BE2C (cell line): ENCODE measurements around the gene FAM168A.

Experiments
- DNase-seq: peaks from one replicate; pipeline ENCODE4 v3.0.0-alpha.2; 2020
- H3K27me3 ChIP-seq: fragments of 250-450 bp; sonication (Bioruptor Pico); 2 replicates; pipeline ENCODE4 v1.5.1; 2020; ENCODE audit warnings: mild to moderate bottlenecking
- H3K36me3 ChIP-seq: fragments of 250-450 bp; sonication (Bioruptor Pico); 2 replicates; pipeline ENCODE4 v1.5.1; 2020; ENCODE audit warnings: mild to moderate bottlenecking
- H3K4me1 ChIP-seq: fragments of 250-450 bp; sonication (Bioruptor Pico); 2 replicates; pipeline ENCODE4 v1.5.1; 2020
- H3K4me3 ChIP-seq: 2 replicates; pipeline ENCODE4 v1.5.1; 2011; ENCODE audit warnings: low read depth, low read length
- H3K9me3 ChIP-seq: fragments of 250-450 bp; sonication (Bioruptor Pico); 2 replicates; pipeline ENCODE4 v1.5.1; 2020
- TF ChIP-seq, protein P1 (sequence below): IDR thresholded peaks from 2 replicates; pipeline ENCODE4 v1.5.1; 2012; ENCODE audit warnings: mild to moderate bottlenecking, low read depth, low read length

The FAM168A gene

DNA sequence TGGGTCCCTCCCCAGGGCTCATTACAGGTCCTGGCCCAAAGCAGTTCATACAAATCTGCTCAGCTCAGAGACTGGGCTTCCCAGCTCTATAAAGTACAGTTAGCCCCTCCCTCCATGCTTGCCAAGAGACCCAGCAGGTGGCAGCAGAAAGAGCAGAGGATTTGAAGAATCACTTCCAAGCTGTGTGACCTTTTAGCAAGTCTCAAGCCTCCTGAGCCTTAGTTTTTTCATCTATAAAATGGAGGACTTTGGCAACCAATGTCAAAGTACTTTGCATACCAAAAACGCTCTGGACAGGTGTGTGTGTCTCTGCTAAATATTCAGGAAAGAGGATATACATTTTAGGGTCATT is 195.1 kb downstream of the FAM168A start:
- Histone ChIP-seq H3K4me1 (no peaks in the 10 kb centered on the region), H3K9me3 (no peaks in the 10 kb centered on the region), H3K4me3 (no peak overlapping the region), H3K27me3 (no peaks in the 10 kb centered on the region), H3K36me3 (peaks cover 3% of the 10 kb centered on the region; the same call in 1 of the 2 replicates)
- TF ChIP-seq, protein P1, sequence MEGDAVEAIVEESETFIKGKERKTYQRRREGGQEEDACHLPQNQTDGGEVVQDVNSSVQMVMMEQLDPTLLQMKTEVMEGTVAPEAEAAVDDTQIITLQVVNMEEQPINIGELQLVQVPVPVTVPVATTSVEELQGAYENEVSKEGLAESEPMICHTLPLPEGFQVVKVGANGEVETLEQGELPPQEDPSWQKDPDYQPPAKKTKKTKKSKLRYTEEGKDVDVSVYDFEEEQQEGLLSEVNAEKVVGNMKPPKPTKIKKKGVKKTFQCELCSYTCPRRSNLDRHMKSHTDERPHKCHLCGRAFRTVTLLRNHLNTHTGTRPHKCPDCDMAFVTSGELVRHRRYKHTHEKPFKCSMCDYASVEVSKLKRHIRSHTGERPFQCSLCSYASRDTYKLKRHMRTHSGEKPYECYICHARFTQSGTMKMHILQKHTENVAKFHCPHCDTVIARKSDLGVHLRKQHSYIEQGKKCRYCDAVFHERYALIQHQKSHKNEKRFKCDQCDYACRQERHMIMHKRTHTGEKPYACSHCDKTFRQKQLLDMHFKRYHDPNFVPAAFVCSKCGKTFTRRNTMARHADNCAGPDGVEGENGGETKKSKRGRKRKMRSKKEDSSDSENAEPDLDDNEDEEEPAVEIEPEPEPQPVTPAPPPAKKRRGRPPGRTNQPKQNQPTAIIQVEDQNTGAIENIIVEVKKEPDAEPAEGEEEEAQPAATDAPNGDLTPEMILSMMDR: peak; percentile 47
- DNase-seq: no peak

DNA sequence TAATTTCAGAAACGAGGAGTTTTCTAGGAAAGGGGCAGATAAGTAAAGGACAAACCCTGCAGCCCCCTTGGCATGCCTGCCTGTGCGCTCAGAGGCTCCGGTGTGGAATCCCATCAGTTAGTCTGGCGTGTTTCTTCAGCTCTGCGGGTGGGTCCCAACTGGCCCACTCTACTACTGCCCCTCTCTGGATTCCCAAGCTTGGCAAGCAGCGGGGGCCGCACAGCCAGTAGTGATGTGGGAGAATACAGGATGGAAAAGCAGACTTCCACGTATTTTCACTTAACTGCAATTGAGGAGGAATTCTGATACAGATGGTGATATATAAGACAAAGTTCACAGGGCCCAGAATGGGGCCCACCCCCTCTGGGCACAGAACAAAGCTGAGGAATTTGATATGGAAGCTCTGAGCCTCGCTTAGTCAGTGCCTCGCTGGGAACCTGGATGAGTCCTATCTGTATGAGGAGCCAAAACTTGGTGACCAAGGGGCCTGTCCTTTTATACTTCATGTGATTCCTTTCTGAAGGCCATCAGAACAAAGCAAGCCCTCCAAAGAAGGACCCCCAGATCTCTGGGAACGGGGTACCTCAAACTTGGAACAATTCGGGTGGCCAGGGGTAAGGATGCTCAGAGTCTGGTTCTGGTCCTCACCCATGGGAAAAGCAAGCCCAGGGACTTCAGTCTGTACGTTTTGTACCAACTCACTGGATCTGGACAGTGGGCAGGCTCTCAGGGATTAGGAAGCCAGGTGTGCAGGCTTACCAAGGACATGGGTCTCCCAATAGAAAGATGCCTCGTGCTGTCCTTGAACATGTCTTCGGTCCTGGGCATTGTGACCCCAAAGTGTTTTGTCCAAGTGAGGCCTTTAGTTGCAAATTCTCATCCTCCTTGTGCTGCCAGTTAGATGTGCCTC is 195.7 kb downstream of the FAM168A start:
- Histone ChIP-seq H3K36me3 (no peaks in the 10 kb centered on the region; the same call in 1 of the 2 replicates), H3K27me3 (no peaks in the 10 kb centered on the region)
- TF ChIP-seq, protein P1: no peak

DNA sequence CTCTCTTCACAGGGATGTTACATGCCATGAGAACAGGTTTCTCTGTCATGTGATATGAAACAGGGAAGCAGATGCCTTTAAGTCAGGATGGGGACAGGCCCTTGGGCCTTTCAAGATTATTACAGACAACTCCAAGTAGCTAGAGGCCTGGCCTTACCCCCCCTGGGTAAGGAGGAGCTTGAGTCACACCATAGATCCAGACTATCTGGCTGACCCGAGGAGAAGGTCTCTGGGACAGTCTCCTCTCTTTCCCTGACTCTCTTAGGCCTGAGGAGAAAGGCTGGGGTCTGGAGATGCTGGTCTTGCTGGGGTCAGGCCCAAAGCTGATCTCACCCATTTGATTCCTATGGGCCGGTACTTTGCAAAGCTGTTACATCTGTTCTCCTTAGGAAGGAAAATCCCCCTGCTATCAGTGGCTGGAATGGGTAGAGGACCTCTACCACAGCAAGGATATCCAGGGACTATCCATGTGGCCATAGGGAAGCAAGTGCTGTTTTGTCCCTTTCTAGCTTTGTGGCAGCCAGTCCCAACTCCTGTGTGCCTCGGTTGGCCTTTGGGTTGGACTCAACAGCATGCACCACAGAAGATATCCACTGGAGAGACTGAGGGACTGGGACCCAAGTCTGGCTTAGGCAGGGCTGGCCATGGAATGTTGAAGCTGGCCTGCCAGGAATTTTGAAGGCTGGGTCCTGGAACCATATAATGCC is 196.5 kb downstream of the FAM168A start:
- Histone ChIP-seq H3K9me3 (no peaks in the 10 kb centered on the region), H3K36me3 (no peaks in the 10 kb centered on the region), H3K4me3 (no peak overlapping the region), H3K27me3 (no peaks in the 10 kb centered on the region), H3K4me1 (no peaks in the 10 kb centered on the region)
- DNase-seq: no peak
- TF ChIP-seq, protein P1: no peak

More for the DNA sequence above, 195.7 kb downstream of the FAM168A start:
- H3K9me3 ChIP-seq: no peaks in the 10 kb centered on the region
- no peak for DNase-seq
- H3K4me1 ChIP-seq: no peaks in the 10 kb centered on the region
- H3K4me3 ChIP-seq: no peak overlapping the region

DNA sequence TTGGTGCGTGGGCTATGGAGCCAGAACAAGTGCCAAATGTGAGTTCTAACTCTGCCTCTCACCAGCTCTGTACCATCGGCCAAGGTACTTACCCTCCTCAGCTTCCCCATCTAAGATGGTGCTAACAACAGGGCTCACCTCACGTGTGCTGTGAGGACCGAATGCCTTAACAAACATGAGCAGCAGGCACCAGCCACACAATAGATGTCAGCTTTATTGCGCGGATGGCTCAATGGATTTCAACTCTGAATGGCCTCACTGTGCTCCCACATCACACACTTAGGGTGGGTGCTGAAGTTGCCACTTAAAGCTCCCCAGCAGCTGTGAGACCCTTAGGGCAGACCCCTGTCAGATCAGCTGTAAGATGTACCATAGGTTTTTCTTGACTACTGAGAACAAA is 197.6 kb downstream of the FAM168A start:
- TF ChIP-seq, protein P1: no peak
- no peaks in the 10 kb centered on the region for H3K36me3 ChIP-seq

DNA sequence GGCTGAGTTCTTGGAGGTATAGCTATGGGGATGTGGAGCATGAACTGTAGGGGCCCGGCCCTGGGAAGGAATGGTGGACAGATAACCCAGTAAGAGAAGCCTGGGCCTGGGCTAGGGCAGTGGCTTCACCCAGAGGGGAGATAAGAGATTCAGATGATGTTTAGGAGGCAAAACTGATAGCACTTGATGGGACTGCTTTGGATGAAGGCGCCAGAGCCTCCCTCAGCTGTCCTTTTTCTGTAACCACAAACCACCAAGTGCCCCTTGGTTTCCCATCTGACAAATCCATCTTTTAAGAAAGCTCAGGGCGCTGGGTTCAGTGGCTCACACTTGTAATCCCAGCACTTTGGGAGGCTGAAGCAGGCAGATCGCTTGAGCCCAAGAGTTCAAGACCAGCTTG is 198.3 kb downstream of the FAM168A start:
- Histone ChIP-seq H3K4me3 (no peak overlapping the region), H3K36me3 (no peaks in the 10 kb centered on the region), H3K9me3 (no peaks in the 10 kb centered on the region), H3K27me3 (no peaks in the 10 kb centered on the region), H3K4me1 (no peaks in the 10 kb centered on the region)
- no peak for DNase-seq
- TF ChIP-seq, protein P1: no peak

More for the DNA sequence above, 197.6 kb downstream of the FAM168A start:
- H3K9me3 ChIP-seq: no peaks in the 10 kb centered on the region
- no peaks in the 10 kb centered on the region for H3K4me1 ChIP-seq
- DNase-seq: no peak
- no peaks in the 10 kb centered on the region for H3K27me3 ChIP-seq
- no peak overlapping the region for H3K4me3 ChIP-seq
